Smooth muscle cell (in vitro differentiated cells): ENCODE results near the gene ENO3. TPM values are rescaled to one million over a fixed set of nuclear protein-coding genes. Genes with fewer than 3 reads are reported as not detected.

Source experiments
- DNase-seq: peaks from one replicate; lab custom pipeline; 2025; ENCODE audit not compliant: unreplicated experiment; lab: John Stamatoyannopoulos, UW
- H2AFZ ChIP-seq: fragments of 200-600 bp; sonication (generic); 2 replicates; pipeline ENCODE4 v1.6.0; 2016; ENCODE audit warnings: antibody characterized with exemption, low read depth, mild to moderate bottlenecking
- H3F3A ChIP-seq: fragments of 200-600 bp; sonication (generic); 2 replicates; pipeline ENCODE4 v1.6.0; 2017; ENCODE audit warnings: antibody characterized with exemption, low read depth
- H3K27ac ChIP-seq: fragments of 200-600 bp; sonication (generic); 2 replicates; pipeline ENCODE4 v1.5.1; 2016; ENCODE audit warnings: low read depth, mild to moderate bottlenecking
- H3K27me3 ChIP-seq: fragments of 200-600 bp; sonication (generic); 2 replicates; pipeline ENCODE4 v1.6.1; 2016; ENCODE audit warnings: low read depth, mild to moderate bottlenecking
- H3K36me3 ChIP-seq: fragments of 200-600 bp; sonication (generic); 2 replicates; pipeline ENCODE4 v1.5.1; 2016; ENCODE audit warnings: low read depth
- H3K4me1 ChIP-seq: fragments of 200-600 bp; sonication (generic); 2 replicates; pipeline ENCODE4 v1.5.1; 2016; ENCODE audit warnings: low read depth
- H3K4me2 ChIP-seq: fragments of 200-600 bp; sonication (generic); 2 replicates; pipeline ENCODE4 v1.6.0; 2016; ENCODE audit warnings: mild to moderate bottlenecking
- H3K4me3 ChIP-seq: fragments of 200-600 bp; sonication (generic); 2 replicates; pipeline ENCODE4 v1.5.1; 2016; ENCODE audit warnings: mild to moderate bottlenecking
- H3K79me2 ChIP-seq: fragments of 200-600 bp; sonication (generic); 2 replicates; pipeline ENCODE4 v1.6.0; 2016; ENCODE audit warnings: low read depth, mild to moderate bottlenecking
- H3K9ac ChIP-seq: fragments of 200-600 bp; sonication (generic); 2 replicates; pipeline ENCODE4 v1.6.0; 2016; ENCODE audit warnings: low read depth
- H3K9me3 ChIP-seq: fragments of 200-600 bp; sonication (generic); replicated peaks from 2 replicates; pipeline ENCODE4 v1.5.1; 2016; ENCODE audit warnings: low read depth
- H4K20me1 ChIP-seq: fragments of 200-600 bp; sonication (generic); 2 replicates; pipeline ENCODE4 v1.6.0; 2016; ENCODE audit warnings: low read depth
- WGBS: methylation state at CpG from one replicate; pipeline ENCODE4 v1.1.7; 2016; ENCODE audit warnings: low lambda C conversion rate; 5-methylcytosine and 5-hydroxymethylcytosine counted together
- polyA plus RNA-seq: library from polyadenylated mRNA; unstranded; fragments of >200 nt; fragmentation: Nextera tagmentation; extraction: Ambion mirVana; gene quantifications from 2 replicates; pipeline ENCODE4 v1.2.1, GENCODE V29; 2016
- total RNA-seq: library from RNA; depleted of rRNA; stranded (reverse); fragments of >200 nt; gene quantifications from 2 replicates; pipeline ENCODE4 v1.2.3, GENCODE V29; 2014
- TF ChIP-seq, protein P1 (sequence below): fragments of 200-600 bp; sonication (generic); IDR thresholded peaks from 2 replicates; pipeline ENCODE4 v1.5.1; 2017; ENCODE audit warnings: borderline replicate concordance, mild to moderate bottlenecking, antibody characterized with exemption; ENCODE audit not compliant: insufficient read depth, poor library complexity, severe bottlenecking

ENO3 gene
- total and polyA plus RNA-seq, 2 experiments from 2014 or later, result 5.9 to 14.5 TPM

DNA sequence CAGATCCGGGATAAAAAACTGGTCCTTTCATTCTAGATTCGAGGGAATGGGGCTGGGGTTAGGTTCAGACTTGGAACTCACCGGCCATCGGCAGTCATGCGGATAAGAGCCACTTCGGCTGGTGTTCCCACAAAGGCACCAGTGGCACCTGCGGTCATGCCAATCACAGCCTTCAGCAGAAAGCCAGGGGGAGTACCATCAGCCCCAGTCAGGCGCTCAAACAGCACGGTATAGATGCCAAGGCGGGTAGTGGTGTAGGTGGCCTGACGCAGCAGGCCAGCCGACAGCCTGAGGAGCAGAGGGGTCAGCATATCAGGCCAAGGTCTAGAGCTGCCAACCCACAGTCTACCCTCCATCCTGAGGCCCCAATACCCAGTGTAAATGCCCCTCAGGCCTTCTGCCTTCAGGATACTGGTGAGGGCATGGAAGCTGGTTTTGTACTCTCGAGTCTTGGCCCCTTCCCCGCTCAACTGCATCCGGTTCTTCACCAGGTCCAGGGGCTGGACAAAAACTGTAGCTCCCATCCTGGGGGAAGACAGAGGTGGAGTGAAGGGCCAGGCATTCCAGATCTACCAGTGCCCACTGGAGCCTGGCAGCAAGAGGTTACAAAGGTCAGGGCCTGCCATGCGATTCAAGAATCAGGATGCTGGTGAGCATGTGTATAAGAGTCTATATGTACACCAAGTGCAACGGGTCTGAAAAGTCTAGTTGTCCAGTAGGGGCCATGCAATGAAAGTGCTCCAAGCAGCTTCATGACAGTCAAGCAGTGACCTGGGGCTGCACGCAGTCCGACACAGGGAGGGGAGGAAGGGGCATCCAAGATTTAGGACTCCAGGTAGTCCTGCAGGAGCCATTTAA is 12.0 kb upstream of the ENO3 start:
- Histone ChIP-seq H3F3A (peaks cover 17% of the 10 kb centered on the region), H3K27me3 (no peaks in the 10 kb centered on the region), H3K79me2 (peaks cover 38% of the 10 kb centered on the region), H3K36me3 (no peaks in the 10 kb centered on the region), H3K4me3 (peak overlapping the region; percentile 77), H2AFZ (no peak overlapping the region), H3K27ac (peak overlapping the region; percentile 92), H3K4me2 (peak overlapping the region; percentile 95), H4K20me1 (peaks cover 4% of the 10 kb centered on the region), H3K9ac (peak overlapping the region; percentile 59), H3K4me1 (peaks cover 12% of the 10 kb centered on the region), H3K9me3 (no peaks in the 10 kb centered on the region)
- TF ChIP-seq, protein P1, sequence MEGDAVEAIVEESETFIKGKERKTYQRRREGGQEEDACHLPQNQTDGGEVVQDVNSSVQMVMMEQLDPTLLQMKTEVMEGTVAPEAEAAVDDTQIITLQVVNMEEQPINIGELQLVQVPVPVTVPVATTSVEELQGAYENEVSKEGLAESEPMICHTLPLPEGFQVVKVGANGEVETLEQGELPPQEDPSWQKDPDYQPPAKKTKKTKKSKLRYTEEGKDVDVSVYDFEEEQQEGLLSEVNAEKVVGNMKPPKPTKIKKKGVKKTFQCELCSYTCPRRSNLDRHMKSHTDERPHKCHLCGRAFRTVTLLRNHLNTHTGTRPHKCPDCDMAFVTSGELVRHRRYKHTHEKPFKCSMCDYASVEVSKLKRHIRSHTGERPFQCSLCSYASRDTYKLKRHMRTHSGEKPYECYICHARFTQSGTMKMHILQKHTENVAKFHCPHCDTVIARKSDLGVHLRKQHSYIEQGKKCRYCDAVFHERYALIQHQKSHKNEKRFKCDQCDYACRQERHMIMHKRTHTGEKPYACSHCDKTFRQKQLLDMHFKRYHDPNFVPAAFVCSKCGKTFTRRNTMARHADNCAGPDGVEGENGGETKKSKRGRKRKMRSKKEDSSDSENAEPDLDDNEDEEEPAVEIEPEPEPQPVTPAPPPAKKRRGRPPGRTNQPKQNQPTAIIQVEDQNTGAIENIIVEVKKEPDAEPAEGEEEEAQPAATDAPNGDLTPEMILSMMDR, result no peak
- no peak for DNase-seq
- 75% methylated on average over 19 of the region's 19 CpGs for WGBS

DNA sequence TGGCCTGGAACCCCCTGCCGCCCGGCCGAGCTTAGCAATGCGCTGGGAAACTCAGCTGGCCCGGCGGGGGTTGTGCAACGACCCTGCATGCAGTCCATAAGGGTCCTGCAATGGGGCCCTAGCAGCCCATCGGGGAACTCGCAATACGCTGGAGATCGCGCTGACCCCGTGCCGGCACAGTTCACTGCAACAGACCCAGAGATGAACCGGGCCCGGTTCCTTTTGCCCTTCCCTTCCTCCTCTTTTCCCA is 11.4 kb upstream of the ENO3 start:
- H3K4me2 ChIP-seq, result peak overlapping the region; percentile 95
- peaks cover 12% of the 10 kb centered on the region for H3K4me1 ChIP-seq
- H3K36me3 ChIP-seq, result no peaks in the 10 kb centered on the region
- peaks cover 43% of the 10 kb centered on the region for H3K79me2 ChIP-seq
- peak overlapping the region; percentile 92 for H3K27ac ChIP-seq
- no peaks in the 10 kb centered on the region for H3K9me3 ChIP-seq
- WGBS, result 2% methylated on average over 16 of the region's 16 CpGs
- peaks cover 8% of the 10 kb centered on the region for H4K20me1 ChIP-seq
- no peak for DNase-seq
- peaks cover 21% of the 10 kb centered on the region for H3F3A ChIP-seq
- H2AFZ ChIP-seq, result peak overlapping the region; percentile 6
- TF ChIP-seq, protein P1, result no peak
- no peaks in the 10 kb centered on the region for H3K27me3 ChIP-seq
- peak overlapping the region; percentile 59 for H3K9ac ChIP-seq
- H3K4me3 ChIP-seq, result peak overlapping the region; percentile 77

DNA sequence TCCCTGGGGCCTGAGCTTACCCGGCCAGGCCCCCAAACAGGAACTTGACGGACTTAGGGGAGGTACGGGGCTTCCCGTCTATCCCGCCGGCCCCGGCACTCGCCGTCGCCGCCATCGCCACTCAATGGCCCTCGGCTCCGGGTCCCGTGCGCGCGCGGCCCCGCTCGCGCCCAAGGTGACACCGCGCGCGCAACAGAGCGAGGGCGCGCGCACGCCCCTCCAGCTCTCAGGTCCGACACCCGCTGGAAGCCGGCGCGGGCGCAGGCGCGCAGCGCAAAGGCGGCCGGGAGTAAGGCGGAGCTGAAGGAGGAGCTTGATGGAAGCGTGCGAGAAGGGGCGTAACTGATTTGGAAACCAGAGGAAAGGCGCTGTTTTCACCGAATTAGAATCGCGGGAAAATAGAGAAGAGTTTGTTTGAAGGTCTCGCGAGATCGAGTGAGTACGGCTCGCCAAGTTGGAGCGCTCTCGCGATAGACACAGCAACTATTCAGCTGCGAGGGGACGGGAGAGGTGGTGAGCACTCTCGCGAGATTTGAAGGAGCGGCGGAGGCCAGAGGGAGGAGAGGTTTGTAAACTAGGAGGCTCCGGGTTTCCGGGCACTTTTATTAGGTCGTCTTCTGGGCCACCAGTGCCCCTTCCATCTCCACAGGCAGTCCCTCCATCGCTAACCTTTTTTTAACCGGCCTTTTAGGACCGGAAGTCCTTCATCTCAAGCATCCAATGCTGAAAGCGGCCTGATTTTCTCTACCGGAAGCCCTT is 10.9 kb upstream of the ENO3 start, which contains the start of the genes RNF167 and SLC25A11:
Gene RNF167, plus strand, starts transcription at position 473 of the 759 bp plus-strand sequence. CDS start 642 bp downstream, outside the sequence.
Gene SLC25A11, minus strand, starts transcription at position 251 of the 759 bp plus-strand sequence. Its CDS starts 136 bp downstream, at position 115.
- Histone ChIP-seq H3K4me3 (peak within 1 kb of the TSS; percentile 77), H3K27me3 (no peaks in the 10 kb centered on the region), H4K20me1 (peaks cover 13% of the 10 kb centered on the region), H3K27ac (peak within 1 kb of the TSS; percentile 92), H3K4me1 (peaks cover 12% of the 10 kb centered on the region), H3K9me3 (no peaks in the 10 kb centered on the region), H3K36me3 (no peaks in the 10 kb centered on the region), H3K79me2 (peaks cover 48% of the 10 kb centered on the region), H3K9ac (peak within 1 kb of the TSS; percentile 95), H3K4me2 (peak within 1 kb of the TSS; percentile 95), H3F3A (peaks cover 25% of the 10 kb centered on the region), H2AFZ (peak within 1 kb of the TSS; percentile 71)
- peak; percentile 77 for DNase-seq
- under 1% methylated on average over 72 of the region's 72 CpGs for WGBS
- TF ChIP-seq, protein P1, result no peak
